ENCODE results near the gene TBCK.

- TF ChIP-seq CTCF (IDR thresholded peaks at IDR 0.05), result no peak
- TF ChIP-seq EZH2 (IDR thresholded peaks at IDR 0.05; ENCODE audit: borderline replicate concordance, insufficient read depth, low read depth, low read length, poor library complexity, severe bottlenecking), result no peak
Measured at GRCh38 chr4:106195435-106195950, 120.5 kb downstream of the TBCK start.

All from B cell (primary cell).